SK-N-SH (cell line): Measurements from ENCODE around the gene HS6ST1. TPM values are rescaled to one million over a fixed set of nuclear protein-coding genes. Genes with fewer than 3 reads are reported as not detected.

ENCODE experiments used
- CTCF ChIA-PET: fragments of 300-600, 350-600 bp; formaldehyde crosslinking; extraction: SDS; loops from one replicate; lab custom pipeline; 2021; lab: Yijun Ruan, JAX
- POLR2A ChIA-PET: fragments of 350-600 bp; sonication (Branson Sonifier 250); formaldehyde crosslinking; extraction: SDS; loops from one replicate; lab custom pipeline; 2020; ENCODE audit warnings: antibody characterized with exemption, inconsistent platforms; lab: Yijun Ruan, JAX
- DNase-seq: peaks from one replicate; pipeline ENCODE4 v3.0.0; 2012
- H2AFZ ChIP-seq: fragments of 200-600 bp; sonication (generic); 2 replicates; pipeline ENCODE4 v1.8.1; 2016; ENCODE audit warnings: antibody characterized with exemption, mild to moderate bottlenecking, low read depth
- H3F3A ChIP-seq: fragments of 200-600 bp; sonication (generic); replicated peaks from 2 replicates; pipeline ENCODE3; 2016; ENCODE audit warnings: antibody characterized with exemption, mild to moderate bottlenecking; ENCODE audit not compliant: insufficient read depth
- H3K27ac ChIP-seq, 2 experiments: fragments of 200-500 bp in 1 of 2; fragments of 200-600 bp in 1 of 2; sonication (Bioruptor generic) in 1 of 2; sonication (generic), shearing (Covaris generic) in 1 of 2; 2 replicates each; pipeline versions ENCODE4 v1.5.1 to v1.6.1; 2014 to 2016; ENCODE audit warnings: low read depth in 2 of 2, inconsistent platforms in 1 of 2, low read length in 1 of 2, mild to moderate bottlenecking in 1 of 2, mixed read lengths in 1 of 2
- H3K27me3 ChIP-seq: fragments of 200-600 bp; sonication (generic), shearing (Covaris generic); 2 replicates; pipeline ENCODE4 v1.6.1; 2016; ENCODE audit warnings: mixed run types; ENCODE audit not compliant: insufficient read depth
- H3K36me3 ChIP-seq, 2 experiments: fragments of 200-500 bp in 1 of 2; fragments of 200-600 bp in 1 of 2; sonication (Bioruptor generic) in 1 of 2; sonication (generic) in 1 of 2; replicated peaks in 1 of 2; 2 replicates each; pipeline versions ENCODE3 to v1.5.1; 2014 to 2016; ENCODE audit warnings: low read length in 1 of 2, mild to moderate bottlenecking in 1 of 2; ENCODE audit not compliant: insufficient read depth in 2 of 2, control insufficient read depth in 1 of 2
- H3K4me1 ChIP-seq, 2 experiments: fragments of 200-500 bp in 1 of 2; fragments of 200-600 bp in 1 of 2; sonication (Bioruptor generic) in 1 of 2; sonication (generic), shearing (Covaris generic) in 1 of 2; 2 replicates each; pipeline versions ENCODE4 v1.5.1 to v1.6.1; 2014 to 2016; ENCODE audit warnings: low read depth in 1 of 2, low read length in 1 of 2, mixed run types in 1 of 2; ENCODE audit not compliant: insufficient read depth in 2 of 2, control insufficient read depth in 1 of 2
- H3K4me2 ChIP-seq: fragments of 200-600 bp; sonication (generic), shearing (Covaris generic); 2 replicates; pipeline ENCODE4 v1.6.1; 2017; ENCODE audit warnings: mixed run types
- H3K4me3 ChIP-seq, 2 experiments: fragments of 200-500 bp in 1 of 2; fragments of 200-600 bp in 1 of 2; sonication (Bioruptor generic) in 1 of 2; sonication (generic), shearing (Covaris generic) in 1 of 2; 2 replicates each; pipeline versions ENCODE4 v1.5.1 to v1.8.1; 2014 to 2016; ENCODE audit warnings: low read depth in 2 of 2, inconsistent platforms in 1 of 2, low read length in 1 of 2, mild to moderate bottlenecking in 1 of 2, mixed read lengths in 1 of 2, moderate library complexity in 1 of 2
- H3K79me2 ChIP-seq: fragments of 200-600 bp; sonication (generic); 2 replicates; pipeline ENCODE4 v1.8.1; 2017; ENCODE audit warnings: mild to moderate bottlenecking; ENCODE audit not compliant: insufficient read depth
- H3K9ac ChIP-seq: fragments of 200-600 bp; sonication (generic); 2 replicates; pipeline ENCODE4 v1.6.1; 2017; ENCODE audit warnings: mixed run types
- H3K9me2 ChIP-seq: fragments of 200-600 bp; sonication (generic); 2 replicates; pipeline ENCODE4 v1.6.1; 2017; ENCODE audit warnings: mixed run types
- H3K9me3 ChIP-seq: fragments of 200-600 bp; sonication (generic); 2 replicates; pipeline ENCODE4 v1.6.1; 2017; ENCODE audit warnings: mixed run types, mild to moderate bottlenecking, moderate library complexity
- H4K20me1 ChIP-seq: fragments of 200-600 bp; sonication (generic); 2 replicates; pipeline ENCODE4 v1.6.1; 2017; ENCODE audit warnings: mild to moderate bottlenecking, mixed run types; ENCODE audit not compliant: insufficient read depth
- FOSL2 ChIP-seq: IDR thresholded peaks from 2 replicates; pipeline ENCODE4 v1.4.0; 2012; ENCODE audit warnings: low read depth, mild to moderate bottlenecking, moderate library complexity, borderline replicate concordance
- FOXJ3 ChIP-seq: sonication (generic); formaldehyde crosslinking; IDR thresholded peaks from 2 replicates; pipeline ENCODE4 v1.5.1; 2020; ENCODE audit warnings: mild to moderate bottlenecking, missing genetic modification reagents
- GABPA ChIP-seq: IDR thresholded peaks from 2 replicates; pipeline ENCODE4 v1.4.0; 2012; ENCODE audit warnings: low read depth, mild to moderate bottlenecking
- JUND ChIP-seq: IDR thresholded peaks from 2 replicates; pipeline ENCODE4 v1.4.0; 2012
- MAX ChIP-seq: IDR thresholded peaks from 2 replicates; pipeline ENCODE4 v1.4.0; 2012; ENCODE audit warnings: low read depth
- NFIC ChIP-seq: IDR thresholded peaks from 2 replicates; pipeline ENCODE4 v1.4.0; 2012; ENCODE audit warnings: borderline replicate concordance
- POLR2AphosphoS5 ChIP-seq: IDR thresholded peaks from 2 replicates; pipeline ENCODE4 v1.6.1; 2012; ENCODE audit warnings: low read depth, low read length
- RAD21 ChIP-seq: IDR thresholded peaks from 2 replicates; pipeline ENCODE4 v1.6.1; 2012; ENCODE audit warnings: mild to moderate bottlenecking, low read length
- REST ChIP-seq: IDR thresholded peaks from 2 replicates; pipeline ENCODE4 v1.6.1; 2012; ENCODE audit warnings: mild to moderate bottlenecking, low read depth, low read length, moderate library complexity
- RFX5 ChIP-seq: IDR thresholded peaks from 2 replicates; pipeline ENCODE4 v1.6.1; 2012; ENCODE audit warnings: mild to moderate bottlenecking, improper control_type of control experiment, low read length
- RXRA ChIP-seq: IDR thresholded peaks from 2 replicates; pipeline ENCODE4 v1.4.0; 2012; ENCODE audit warnings: low read depth, mild to moderate bottlenecking, borderline replicate concordance
- SIN3A ChIP-seq: IDR thresholded peaks from 2 replicates; pipeline ENCODE4 v1.6.1; 2012; ENCODE audit warnings: low read depth, mild to moderate bottlenecking, low read length, moderate library complexity, borderline replicate concordance
- TAF1 ChIP-seq: IDR thresholded peaks from 2 replicates; pipeline ENCODE4 v1.6.1; 2012; ENCODE audit warnings: low read depth, mild to moderate bottlenecking, low read length, moderate library complexity, borderline replicate concordance
- ZBTB33 ChIP-seq: IDR thresholded peaks from 2 replicates; pipeline ENCODE4 v1.4.0; 2012; ENCODE audit warnings: low read depth, borderline replicate concordance
- WGBS: methylation state at CpG from one replicate; pipeline ENCODE4 v1.1.6; 2017; ENCODE audit warnings: low lambda C conversion rate; 5-methylcytosine and 5-hydroxymethylcytosine counted together
- polyA plus RNA-seq, 3 experiments: library from polyadenylated mRNA; depleted of rRNA; stranded (reverse); fragments of >200 nt; gene quantifications; 2 replicates each; pipeline ENCODE4 v1.2.3, GENCODE V29; 2012

Gene HS6ST1
- polyA plus RNA-seq, 1 of the 3 experiments (the other 2 are of a cell fraction), result 5.9 TPM

- TF ChIP-seq REST (no peak), MAX (no peak), FOSL2 (no peak), RAD21 (no peak), RXRA (no peak), FOXJ3 (CRISPR knock-in tag) (no peak), JUND (no peak), GABPA (no peak), NFIC (no peak)
Observed at GRCh38 chr2:128301021-128301420, 17.6 kb downstream of the HS6ST1 start (continued).

GRCh38 chr2:128300151-128301020 lies 18.3 kb downstream of the HS6ST1 start:
- no peak overlapping the region for H3K4me3 ChIP-seq
- peaks cover 4% of the 10 kb centered on the region; the same call in 1 of the 2 replicates for H3K79me2 ChIP-seq
- H4K20me1 ChIP-seq, result no peaks in the 10 kb centered on the region
- H3K9ac ChIP-seq, result no peak overlapping the region
- 92% methylated on average over 10 of the region's 23 CpGs for WGBS
- DNase-seq, result no peak
- no peak overlapping the region for H2AFZ ChIP-seq
- TF ChIP-seq POLR2AphosphoS5 (no peak), REST (no peak), RXRA (no peak), NFIC (no peak), SIN3A (no peak), JUND (no peak), TAF1 (no peak), ZBTB33 (no peak), RFX5 (no peak)
- TF ChIP-seq, all 33 proteins: peak for 0
- peak overlapping the region; percentile 30 to 56; a peak in 2 of 4 replicates for H3K27ac ChIP-seq
- no peaks in the 10 kb centered on the region for H3K27me3 ChIP-seq
- no peaks in the 10 kb centered on the region for H3K9me2 ChIP-seq
- POLR2A ChIA-PET, result no interaction called here
- CTCF ChIA-PET, result interaction anchor here (0.8 to 6.1 kb wide), 5 partner anchors 8 to 22 kb away, joined by 3 to 27 read pairs (median 3); no protein-coding TSS in a partner anchor
- H3K36me3 ChIP-seq, result no peaks in the 10 kb centered on the region
- no peaks in the 10 kb centered on the region for H3F3A ChIP-seq
- H3K4me1 ChIP-seq, result peaks cover 15 to 66% of the 10 kb centered on the region in 2 experiments
- peak overlapping the region; percentile 37; the same call in 1 of the 2 replicates for H3K4me2 ChIP-seq
- H3K9me3 ChIP-seq, result no peaks in the 10 kb centered on the region
